ENCODE measurements around the gene NEIL3. TPM values are rescaled to one million over a fixed set of nuclear protein-coding genes. Genes with fewer than 3 reads are reported as not detected.
A peak's percentile ranks its signal among the peaks of the same experiment; 100 is the strongest.
"Not testable (repeated sequence)": the region's sequence is repeated elsewhere in the genome, so short reads cannot be mapped to it uniquely, and the experiment has no call there.

Gene NEIL3
- total RNA-seq, 1 experiment from 2014 or later: 44.3 TPM

- no peak for DNase-seq (ENCODE audit: extremely low read depth, low read depth)
Observed at GRCh38 chr4:177297785-177298391, 11.8 kb upstream of the NEIL3 start.

GRCh38 chr4:177301126-177301639 lies 8.5 kb upstream of the NEIL3 start:
- no peak for DNase-seq (ENCODE audit: extremely low read depth, low read depth)

DNA sequence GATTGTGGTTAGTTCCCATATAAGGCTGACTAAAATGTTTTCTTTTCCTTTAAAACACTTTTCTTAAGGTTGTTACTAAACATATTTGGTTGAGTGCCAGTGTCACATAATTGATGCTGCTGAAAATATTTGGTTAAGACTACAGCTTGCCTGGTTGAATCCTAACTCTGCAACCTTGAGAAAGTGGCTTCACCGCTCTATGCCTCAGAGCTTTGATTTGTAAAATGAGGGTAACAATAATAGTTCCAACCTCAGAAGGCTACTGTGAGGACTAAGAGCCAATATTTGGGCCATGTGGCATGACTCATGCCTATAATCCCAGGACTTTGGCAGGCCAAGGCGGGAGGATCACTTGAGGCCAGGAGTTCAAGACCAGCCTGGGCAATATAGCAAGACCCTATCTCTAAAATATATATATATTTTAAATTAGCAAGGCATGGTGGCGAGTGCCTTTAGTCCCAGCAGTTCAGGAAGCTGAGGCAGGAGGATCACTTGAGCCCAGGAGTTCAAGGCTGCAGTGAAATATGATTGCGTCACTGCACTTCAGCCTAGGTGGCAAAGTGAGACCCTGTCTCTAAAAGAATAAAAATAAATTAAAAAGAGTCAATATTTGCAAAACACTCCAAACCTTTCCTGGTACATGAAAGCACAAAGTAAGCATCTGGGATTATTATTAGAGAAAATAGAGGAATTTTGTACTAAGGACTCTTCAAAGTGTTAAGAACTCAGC lies 7.1 kb upstream of the NEIL3 start:
- DNase-seq (ENCODE audit: extremely low read depth, low read depth): no peak

GRCh38 chr4:177304094-177304493 lies 5.6 kb upstream of the NEIL3 start:
- DNase-seq (ENCODE audit: extremely low read depth, low read depth): no peak

DNA sequence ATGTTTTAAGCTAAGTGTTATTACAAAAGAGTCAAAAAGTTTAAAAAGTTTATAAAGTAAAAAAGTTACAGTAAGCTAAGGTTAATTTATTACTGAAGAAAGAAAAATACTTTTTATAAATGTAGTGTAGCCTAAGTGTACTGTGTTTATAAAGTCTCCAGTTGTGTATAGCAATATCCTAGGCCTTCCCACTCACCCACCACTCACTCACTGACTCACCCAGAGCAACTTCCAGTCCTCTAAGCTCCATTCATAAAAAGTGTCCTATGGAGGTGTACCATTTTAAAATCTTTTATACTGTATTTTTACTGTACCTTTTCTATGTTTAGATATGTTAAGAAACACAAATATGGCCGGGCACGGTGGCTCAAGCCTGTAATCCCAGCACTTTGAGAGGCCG lies 4.8 kb upstream of the NEIL3 start:
- DNase-seq (ENCODE audit: extremely low read depth, low read depth): not testable (repeated sequence)

- peak; percentile 93 for DNase-seq (ENCODE audit: extremely low read depth, low read depth)
Observed at GRCh38 chr4:177308125-177308524, 1.5 kb upstream of the NEIL3 start.

DNA sequence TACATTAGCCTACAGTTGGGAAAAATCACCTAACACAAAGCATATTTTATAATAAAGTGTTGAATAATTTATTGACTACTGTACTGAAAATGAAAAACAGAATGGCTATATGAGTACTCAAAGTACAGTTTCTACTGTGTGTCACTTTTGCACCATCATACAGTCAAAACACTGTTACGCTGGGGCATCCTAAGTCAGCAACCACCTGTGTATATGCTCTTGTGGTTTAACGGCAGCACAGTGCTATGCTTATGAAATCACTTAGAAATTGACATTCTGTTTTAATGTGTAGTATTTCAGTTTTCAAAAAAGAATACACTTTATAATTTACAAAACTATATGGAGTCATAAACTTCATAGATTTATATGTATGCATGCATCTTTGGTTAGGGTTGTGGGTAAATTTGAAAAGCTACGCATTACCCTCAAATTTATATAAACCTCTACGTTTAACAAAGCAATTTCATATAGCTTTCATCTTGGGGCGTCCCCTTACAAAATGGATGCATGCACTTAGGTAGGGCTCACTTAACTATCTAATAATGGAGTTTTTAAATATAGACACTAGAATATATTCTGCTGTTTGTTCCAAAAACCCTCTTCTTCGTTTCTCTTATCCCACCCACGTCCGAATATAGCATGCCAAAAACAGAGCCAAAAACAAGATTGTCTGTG lies 690 bp upstream of the NEIL3 start:
- no peak for DNase-seq (ENCODE audit: extremely low read depth, low read depth)

- DNase-seq (ENCODE audit: extremely low read depth, low read depth): no peak
Observed at GRCh38 chr4:177311589-177311988, 1.9 kb downstream of the NEIL3 start.

GRCh38 chr4:177313263-177313662 lies 3.6 kb downstream of the NEIL3 start:
- no peak for DNase-seq (ENCODE audit: extremely low read depth, low read depth)

- DNase-seq (ENCODE audit: extremely low read depth, low read depth): no peak
Observed at GRCh38 chr4:177315767-177316464, 6.2 kb downstream of the NEIL3 start.

GRCh38 chr4:177320721-177321120 lies 11.0 kb downstream of the NEIL3 start:
- no peak for DNase-seq (ENCODE audit: extremely low read depth, low read depth)

DNA sequence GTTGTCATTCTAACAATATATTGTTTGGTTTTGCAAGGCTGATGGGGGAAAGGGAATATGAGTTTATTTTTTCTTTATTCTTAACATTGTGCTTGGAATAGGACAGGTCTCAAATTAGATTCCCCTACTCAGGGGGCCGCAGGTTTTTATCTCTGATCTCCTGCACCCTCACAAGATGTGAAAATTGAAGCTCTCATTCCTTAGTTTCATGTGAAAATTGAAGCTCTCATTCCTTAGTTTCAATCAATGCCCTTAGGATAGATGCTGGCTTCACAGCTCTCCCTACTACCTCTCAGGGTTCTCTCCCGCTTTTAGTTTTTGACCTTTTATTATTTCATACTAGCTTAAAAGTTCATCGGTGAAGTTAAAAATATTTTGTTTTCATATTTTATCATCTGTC lies 12.0 kb downstream of the NEIL3 start:
- DNase-seq (ENCODE audit: extremely low read depth, low read depth): no peak

- DNase-seq (ENCODE audit: extremely low read depth, low read depth): no peak
Observed at GRCh38 chr4:177322266-177322665, 12.6 kb downstream of the NEIL3 start.

DNA sequence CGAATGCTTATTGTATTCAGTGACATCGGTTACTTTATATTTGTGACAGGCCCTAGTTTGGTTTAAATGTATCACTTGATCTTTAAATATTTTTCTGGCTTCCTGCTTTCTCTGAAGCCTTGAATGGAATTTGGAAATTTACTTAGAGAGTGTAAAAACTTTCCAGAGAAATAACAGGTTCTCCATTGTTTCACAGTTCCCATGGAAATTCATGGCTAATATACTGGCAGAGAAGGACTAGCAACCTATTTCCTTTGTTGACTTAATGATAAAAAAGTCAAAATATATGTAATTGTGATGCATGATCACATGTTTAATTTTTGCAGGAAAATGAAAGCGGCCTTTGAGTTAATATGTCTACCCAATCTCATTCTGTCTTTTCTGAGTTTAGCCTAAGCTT lies 13.2 kb downstream of the NEIL3 start:
- no peak for DNase-seq (ENCODE audit: extremely low read depth, low read depth)

- DNase-seq (ENCODE audit: extremely low read depth, low read depth): no peak
Observed at GRCh38 chr4:177323416-177323815, 13.7 kb downstream of the NEIL3 start.

DNA sequence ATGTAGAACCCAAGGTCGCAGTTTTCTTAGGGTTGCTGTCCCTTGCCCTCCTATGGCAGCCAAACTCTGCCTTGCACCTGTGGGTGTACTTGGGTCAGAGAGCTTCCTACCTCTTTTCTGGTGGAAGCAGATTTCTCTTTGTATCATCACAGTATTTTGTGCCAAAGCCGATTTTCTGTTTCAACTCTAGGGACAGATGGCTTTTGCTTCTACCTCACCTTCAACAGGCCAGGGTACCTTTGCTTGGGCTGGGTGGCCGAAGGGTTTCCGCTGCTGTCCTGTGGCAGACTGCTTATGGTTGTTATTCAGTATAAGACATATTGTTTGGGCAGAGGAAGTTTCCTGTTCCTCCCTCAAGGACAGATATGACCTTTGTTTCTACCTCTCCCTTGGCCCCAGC lies 22.4 kb downstream of the NEIL3 start:
- no peak for DNase-seq (ENCODE audit: extremely low read depth, low read depth)

DNA sequence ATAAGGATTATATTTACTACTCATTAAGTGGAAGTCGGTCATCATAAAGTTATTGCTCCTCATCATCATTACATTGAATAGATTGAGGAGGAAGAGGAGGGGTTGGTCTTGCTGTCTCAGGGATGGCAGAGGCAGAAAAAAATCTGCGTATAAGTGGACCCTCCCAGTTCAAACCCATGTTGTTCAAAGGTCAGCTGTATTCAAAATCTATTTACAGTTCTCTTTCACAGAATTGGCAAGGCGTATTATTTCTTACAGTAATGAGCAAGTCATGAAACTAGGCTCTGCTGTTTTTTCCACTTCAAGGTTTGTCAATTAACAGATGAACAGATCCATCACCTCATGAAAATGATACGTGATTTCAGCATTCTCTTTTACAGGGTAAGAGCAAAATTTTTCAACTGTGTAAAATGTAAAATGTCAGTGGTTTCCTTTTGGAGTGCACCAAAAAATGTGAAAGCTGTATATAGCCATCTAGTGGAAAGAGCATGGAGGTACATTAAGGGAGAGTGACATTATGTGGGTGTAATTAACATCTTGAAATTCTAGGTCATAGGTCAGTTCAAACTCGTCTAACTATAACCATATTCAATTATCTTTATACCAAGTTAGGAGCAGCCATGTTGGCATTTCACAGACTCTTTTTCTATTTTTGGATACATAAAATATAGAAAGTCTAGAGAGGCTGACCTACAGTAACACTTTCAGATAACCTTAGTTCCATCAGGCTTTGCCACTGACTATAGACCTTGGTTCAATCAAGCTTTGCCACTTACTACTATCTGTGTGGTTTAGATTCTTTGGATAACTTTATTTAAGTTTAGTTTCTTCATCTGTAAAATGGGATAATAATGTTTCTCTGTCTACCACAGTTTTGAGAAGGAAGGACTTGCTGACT lies 30.1 kb downstream of the NEIL3 start:
- DNase-seq (ENCODE audit: extremely low read depth, low read depth): peak; percentile 52

DNA sequence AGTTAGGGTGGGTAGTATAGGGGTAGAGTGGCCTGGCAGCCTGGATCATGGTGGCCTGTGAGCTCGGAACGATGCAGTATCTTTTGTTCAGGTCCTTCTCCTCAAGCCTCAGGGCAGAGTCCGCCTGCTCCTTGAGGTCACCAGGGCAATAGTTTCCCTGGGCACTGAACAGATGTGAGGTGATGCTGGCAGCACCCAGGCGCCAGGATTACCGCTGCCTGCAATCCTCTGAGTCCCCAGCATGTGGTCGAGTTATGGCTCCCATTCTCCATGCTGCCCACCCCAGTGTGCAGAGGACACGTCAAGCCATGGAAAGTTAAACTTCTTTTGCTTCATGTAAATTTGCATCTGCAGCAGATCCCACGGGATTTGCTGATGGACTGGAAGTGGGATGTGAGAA lies 38.7 kb downstream of the NEIL3 start:
- DNase-seq (ENCODE audit: extremely low read depth, low read depth): no peak

DNA sequence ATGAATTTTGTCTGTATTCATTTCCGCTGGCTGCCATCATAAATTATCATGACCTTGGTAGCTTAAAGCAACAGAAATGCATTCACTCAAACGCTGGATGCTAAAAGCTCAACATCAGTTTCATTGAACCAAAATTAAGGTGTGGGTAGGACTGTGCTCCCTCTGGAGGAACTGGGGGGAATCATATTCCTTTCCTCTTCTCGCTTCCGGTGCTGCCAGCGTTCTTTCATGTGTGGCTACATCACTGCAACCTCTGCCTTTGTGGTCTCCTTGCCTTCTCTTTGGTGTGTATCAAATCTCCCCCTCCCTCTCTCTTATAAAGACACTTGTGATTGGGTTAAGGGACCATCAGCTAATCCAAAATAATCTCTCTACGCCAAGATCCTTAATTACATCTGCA lies 39.5 kb downstream of the NEIL3 start:
- no peak for DNase-seq (ENCODE audit: extremely low read depth, low read depth)

DNA sequence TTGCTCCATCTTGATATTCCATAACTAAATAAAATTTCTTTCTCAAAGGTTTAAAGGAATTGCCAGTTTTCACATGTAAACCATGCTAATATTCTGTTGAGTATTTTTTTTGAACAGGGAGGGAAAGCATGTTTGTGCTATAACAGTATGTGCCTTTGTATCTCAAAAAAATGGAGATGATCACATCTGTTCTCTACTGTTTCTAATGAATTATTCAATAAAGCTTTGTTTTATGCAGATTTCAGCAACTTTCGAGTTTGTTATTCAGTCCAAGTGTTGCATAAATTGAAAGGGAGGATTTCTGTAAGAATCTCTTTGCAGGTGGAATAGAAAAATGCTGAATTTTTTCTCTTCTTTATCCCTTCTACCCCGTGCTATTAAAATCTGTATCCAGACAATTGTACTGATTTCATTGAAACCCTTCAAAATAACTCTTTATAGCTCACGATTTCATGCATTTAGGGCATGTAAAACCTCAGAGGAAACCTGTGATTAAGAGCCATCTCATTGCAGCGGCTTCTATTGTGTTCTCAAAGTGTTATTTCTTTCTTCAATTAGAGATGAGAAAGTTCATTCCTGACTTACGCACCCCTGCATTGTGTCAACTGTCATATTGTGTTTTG lies 42.1 kb downstream of the NEIL3 start:
- no peak for DNase-seq (ENCODE audit: extremely low read depth, low read depth)
